ENCODE results near the gene SLAIN1.
"Not testable (repeated sequence)": the region's sequence is repeated elsewhere in the genome, so short reads cannot be mapped to it uniquely, and the experiment has no call there.

GRCh38 chr13:77660016-77660415 is 37.5 kb upstream of the SLAIN1 start:
- TF ChIP-seq SMAD1 (IDR thresholded peaks at IDR 0.05; ENCODE audit: low read depth, partially characterized antibody); TARDBP (IDR thresholded peaks at IDR 0.05; ENCODE audit: borderline replicate concordance); POLR2A (IDR thresholded peaks at IDR 0.05; ENCODE audit: low read depth, low read length); POLR2AphosphoS5 (IDR thresholded peaks at IDR 0.05; ENCODE audit: low read length); TAF1 (IDR thresholded peaks at IDR 0.05; ENCODE audit: borderline replicate concordance, low read depth, low read length); NFIC (IDR thresholded peaks at IDR 0.05; ENCODE audit: low read depth, low read length); NR2C2 (IDR thresholded peaks at IDR 0.05; ENCODE audit: borderline replicate concordance, control insufficient read depth, insufficient read length, low read depth); ZBTB33 (IDR thresholded peaks at IDR 0.05); MAX (IDR thresholded peaks at IDR 0.05; ENCODE audit: low read depth, low read length); SP1 (IDR thresholded peaks at IDR 0.05; ENCODE audit: low read depth, low read length): not testable (repeated sequence)
- TF ChIP-seq, protein P1, sequence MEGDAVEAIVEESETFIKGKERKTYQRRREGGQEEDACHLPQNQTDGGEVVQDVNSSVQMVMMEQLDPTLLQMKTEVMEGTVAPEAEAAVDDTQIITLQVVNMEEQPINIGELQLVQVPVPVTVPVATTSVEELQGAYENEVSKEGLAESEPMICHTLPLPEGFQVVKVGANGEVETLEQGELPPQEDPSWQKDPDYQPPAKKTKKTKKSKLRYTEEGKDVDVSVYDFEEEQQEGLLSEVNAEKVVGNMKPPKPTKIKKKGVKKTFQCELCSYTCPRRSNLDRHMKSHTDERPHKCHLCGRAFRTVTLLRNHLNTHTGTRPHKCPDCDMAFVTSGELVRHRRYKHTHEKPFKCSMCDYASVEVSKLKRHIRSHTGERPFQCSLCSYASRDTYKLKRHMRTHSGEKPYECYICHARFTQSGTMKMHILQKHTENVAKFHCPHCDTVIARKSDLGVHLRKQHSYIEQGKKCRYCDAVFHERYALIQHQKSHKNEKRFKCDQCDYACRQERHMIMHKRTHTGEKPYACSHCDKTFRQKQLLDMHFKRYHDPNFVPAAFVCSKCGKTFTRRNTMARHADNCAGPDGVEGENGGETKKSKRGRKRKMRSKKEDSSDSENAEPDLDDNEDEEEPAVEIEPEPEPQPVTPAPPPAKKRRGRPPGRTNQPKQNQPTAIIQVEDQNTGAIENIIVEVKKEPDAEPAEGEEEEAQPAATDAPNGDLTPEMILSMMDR (IDR thresholded peaks at IDR 0.05 in 2 of 3, conservative IDR thresholded peaks at IDR 0.05 in 1 of 3; ENCODE audit: control insufficient read depth in 2 of 3, extremely low read depth in 1 of 3, insufficient read depth in 1 of 3, low read depth in 3 of 3, low read length in 3 of 3) = not testable (repeated sequence)

Measured in GM12878 (cell line).